Lower lobe of right lung (tissue), 2 donors: ENCODE data around the gene VSIG2. TPM values are rescaled to one million over a fixed set of nuclear protein-coding genes. Genes with fewer than 3 reads are reported as not detected.

Experiments
- ATAC-seq, 2 donors: fragments of 200-7000 bp; cut with Tn5 transposase; one replicate each; pipeline ENCODE4 v1.9.1; 2020 to 2022; ENCODE audit warnings: mild to moderate bottlenecking in 2 of 2, moderate library complexity in 2 of 2
- DNase-seq: peaks from one replicate; pipeline ENCODE4 v3.0.0-alpha.2; 2020
- H3K27ac ChIP-seq: fragments of 200-600 bp; one replicate; pipeline ENCODE4 v1.8.0; 2022
- H3K27me3 ChIP-seq: fragments of 200-600 bp; one replicate; pipeline ENCODE4 v1.8.0; 2022; ENCODE audit warnings: low read depth
- H3K36me3 ChIP-seq: fragments of 200-600 bp; one replicate; pipeline ENCODE4 v1.8.0; 2022; ENCODE audit warnings: mild to moderate bottlenecking
- H3K4me1 ChIP-seq: fragments of 200-600 bp; one replicate; pipeline ENCODE4 v1.8.0; 2022
- H3K4me3 ChIP-seq: fragments of 200-600 bp; one replicate; pipeline ENCODE4 v1.8.0; 2022; ENCODE audit warnings: mild to moderate bottlenecking
- H3K9me3 ChIP-seq: fragments of 200-600 bp; one replicate; pipeline ENCODE4 v1.8.0; 2022
- intact Hi-C: fragments of 100-400 bp; cut with DNase I; formaldehyde crosslinking; loops from one replicate; pipeline ENCODE4 v1.11.0; 2022
- long read RNA-seq: library from polyadenylated mRNA; unstranded; transcript quantifications from one replicate; pipeline ENCODE4 v2.0.0, GENCODE V29; 2021
- total RNA-seq: library from RNA; stranded (reverse); fragmentation: NEBNext Ultra II Directional; extraction: Animal tissue kit (Norgen Biotek cat#: 25700); gene quantifications from one replicate; pipeline ENCODE4 v1.2.1, GENCODE V29; 2021
- TF ChIP-seq, protein P1 (sequence below): fragments of 200-600 bp; IDR thresholded peaks from one replicate; pipeline ENCODE4 v1.8.0; 2022; ENCODE audit warnings: antibody characterized with exemption, mild to moderate bottlenecking
- donor health status: DM: no; HTN: yes; CAD: no; lungs with severe emphysema.

Gene VSIG2, protein sequence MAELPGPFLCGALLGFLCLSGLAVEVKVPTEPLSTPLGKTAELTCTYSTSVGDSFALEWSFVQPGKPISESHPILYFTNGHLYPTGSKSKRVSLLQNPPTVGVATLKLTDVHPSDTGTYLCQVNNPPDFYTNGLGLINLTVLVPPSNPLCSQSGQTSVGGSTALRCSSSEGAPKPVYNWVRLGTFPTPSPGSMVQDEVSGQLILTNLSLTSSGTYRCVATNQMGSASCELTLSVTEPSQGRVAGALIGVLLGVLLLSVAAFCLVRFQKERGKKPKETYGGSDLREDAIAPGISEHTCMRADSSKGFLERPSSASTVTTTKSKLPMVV
- total RNA-seq, result 30.5 TPM
- long read RNA-seq, transcript VSIG2-201 (7 exons, 1,148 nt), result major isoform, 14 of 39 reads
- long read RNA-seq, partial matches to known transcripts, result 10 of 39 reads
- long read RNA-seq, other reads (novel, unspliced or antisense), result 13 of 39 reads

DNA sequence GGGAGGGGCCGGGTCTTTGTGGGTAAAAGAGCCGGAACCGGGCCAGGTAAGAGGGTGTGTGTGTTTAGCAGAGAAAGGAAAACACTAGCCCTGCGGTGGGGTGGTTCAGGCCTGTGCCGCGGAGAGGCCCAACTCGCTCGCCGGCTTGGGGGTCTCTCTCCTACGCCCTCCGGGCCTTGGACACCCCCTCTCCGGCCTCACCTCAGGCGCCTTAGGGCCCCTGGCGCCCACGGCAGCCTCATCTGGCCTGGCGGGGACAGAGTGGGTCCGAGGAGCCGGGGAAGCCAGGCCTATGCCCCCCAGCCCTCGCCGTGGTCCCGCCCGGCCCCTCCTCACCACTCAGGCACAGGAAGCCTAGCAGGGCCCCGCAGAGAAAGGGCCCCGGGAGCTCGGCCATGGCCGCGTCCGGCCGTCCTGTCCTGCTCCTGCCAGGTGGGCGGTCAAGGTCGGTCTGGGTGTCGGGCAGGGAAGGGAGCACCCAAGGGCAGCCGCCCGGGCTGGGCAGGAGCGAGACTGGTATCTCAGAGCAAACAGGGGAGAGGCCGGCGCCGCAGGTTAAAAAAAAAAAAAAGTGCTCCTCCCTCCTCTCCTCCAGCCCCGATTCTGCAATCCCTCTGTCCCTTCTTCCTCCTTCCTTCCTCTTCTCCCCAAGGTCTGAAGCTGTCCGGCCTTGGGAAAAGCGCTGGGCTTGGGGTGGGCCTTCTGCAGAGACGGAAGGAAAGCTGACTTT lies at the start of gene VSIG2:
TSS of gene VSIG2 (minus strand) at position 515 of the 730 bp plus-strand sequence. CDS start at position 397, 118 bp downstream.
- H3K27ac ChIP-seq, result peak within 1 kb of the TSS; percentile 84
- peak within 1 kb of the TSS; percentile 49 for H3K4me3 ChIP-seq
- no peaks in the 10 kb centered on the region for H3K27me3 ChIP-seq
- peaks cover 36% of the 10 kb centered on the region for H3K36me3 ChIP-seq
- TF ChIP-seq, protein P1, sequence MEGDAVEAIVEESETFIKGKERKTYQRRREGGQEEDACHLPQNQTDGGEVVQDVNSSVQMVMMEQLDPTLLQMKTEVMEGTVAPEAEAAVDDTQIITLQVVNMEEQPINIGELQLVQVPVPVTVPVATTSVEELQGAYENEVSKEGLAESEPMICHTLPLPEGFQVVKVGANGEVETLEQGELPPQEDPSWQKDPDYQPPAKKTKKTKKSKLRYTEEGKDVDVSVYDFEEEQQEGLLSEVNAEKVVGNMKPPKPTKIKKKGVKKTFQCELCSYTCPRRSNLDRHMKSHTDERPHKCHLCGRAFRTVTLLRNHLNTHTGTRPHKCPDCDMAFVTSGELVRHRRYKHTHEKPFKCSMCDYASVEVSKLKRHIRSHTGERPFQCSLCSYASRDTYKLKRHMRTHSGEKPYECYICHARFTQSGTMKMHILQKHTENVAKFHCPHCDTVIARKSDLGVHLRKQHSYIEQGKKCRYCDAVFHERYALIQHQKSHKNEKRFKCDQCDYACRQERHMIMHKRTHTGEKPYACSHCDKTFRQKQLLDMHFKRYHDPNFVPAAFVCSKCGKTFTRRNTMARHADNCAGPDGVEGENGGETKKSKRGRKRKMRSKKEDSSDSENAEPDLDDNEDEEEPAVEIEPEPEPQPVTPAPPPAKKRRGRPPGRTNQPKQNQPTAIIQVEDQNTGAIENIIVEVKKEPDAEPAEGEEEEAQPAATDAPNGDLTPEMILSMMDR, result no peak
- intact Hi-C loops, result no loop called here
- peaks cover 73% of the 10 kb centered on the region for H3K4me1 ChIP-seq
- DNase-seq (no peak), ATAC-seq (peak; percentile 44 to 67)
- no peaks in the 10 kb centered on the region for H3K9me3 ChIP-seq

DNA sequence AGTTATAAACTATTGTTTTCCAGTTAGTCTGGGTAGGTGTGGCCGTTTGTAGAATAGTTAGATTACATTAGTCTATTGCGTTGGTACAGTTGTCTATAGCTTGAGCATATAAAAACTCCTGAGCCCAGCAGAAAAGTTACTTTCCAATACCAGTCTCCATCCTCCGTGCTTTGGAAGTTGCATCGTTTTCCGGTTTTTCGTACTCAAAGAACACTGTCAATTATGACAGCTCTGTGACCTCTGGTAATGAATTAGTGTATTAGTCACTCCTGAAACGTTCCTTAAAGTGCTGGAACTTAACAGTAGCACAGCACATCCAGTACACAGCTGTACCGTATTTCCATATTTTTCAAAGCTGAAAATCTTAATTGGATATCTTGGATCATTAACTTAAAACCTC lies 49.0 kb upstream of the VSIG2 start:
- TF ChIP-seq, protein P1, result no peak
- ATAC-seq (peak in 1 of 2 donors; percentile 25), DNase-seq (no peak)
- Histone ChIP-seq H3K36me3 (peaks cover 8% of the 10 kb centered on the region), H3K27ac (peak overlapping the region; percentile 100), H3K4me3 (peak overlapping the region; percentile 84), H3K9me3 (no peaks in the 10 kb centered on the region), H3K4me1 (peaks cover 36% of the 10 kb centered on the region), H3K27me3 (no peaks in the 10 kb centered on the region)
- intact Hi-C loops, result no loop called here

DNA sequence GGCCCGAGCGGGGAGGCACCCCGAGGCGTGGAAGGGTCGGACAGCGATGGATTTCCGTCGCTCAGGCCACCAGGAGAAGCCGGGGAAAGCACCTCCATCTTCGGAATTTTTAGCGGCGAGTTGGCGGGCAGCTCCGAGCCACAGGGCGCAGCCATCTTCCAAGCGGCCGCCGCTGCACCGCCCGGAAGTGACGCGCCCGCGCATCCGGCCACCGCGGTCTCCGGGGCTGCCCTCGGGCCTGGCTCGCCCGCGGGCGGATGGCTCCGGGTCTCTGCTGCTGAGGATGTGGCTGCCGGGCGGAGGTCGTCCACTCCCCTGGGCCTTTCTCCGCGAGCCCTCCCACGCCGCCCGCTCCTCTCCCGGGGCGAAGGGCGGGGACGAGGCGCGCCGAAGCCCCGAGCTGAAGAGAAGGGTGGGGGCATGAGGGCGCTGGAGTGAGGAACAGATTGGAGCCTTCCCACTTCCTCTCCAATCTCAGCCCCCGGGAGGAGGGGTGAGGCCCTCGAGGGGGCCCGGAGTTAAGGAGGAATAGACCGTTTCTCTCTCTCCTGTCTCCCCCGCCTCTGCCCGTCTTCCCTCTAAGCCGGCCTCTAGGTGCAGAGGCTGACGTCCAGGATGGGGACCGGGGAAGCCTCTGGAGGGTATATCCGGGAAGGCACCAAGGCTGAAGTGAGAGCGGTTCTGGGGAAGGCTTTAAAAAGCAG lies 48.3 kb upstream of the VSIG2 start, which contains the start of gene MSANTD2:
TSS of gene MSANTD2 (minus strand) at position 181 of the 704 bp plus-strand sequence. CDS start at position 155, 26 bp downstream.
- Histone ChIP-seq H3K27ac (peak within 1 kb of the TSS; percentile 100), H3K27me3 (no peaks in the 10 kb centered on the region), H3K36me3 (peaks cover 2% of the 10 kb centered on the region), H3K4me1 (peaks cover 36% of the 10 kb centered on the region), H3K9me3 (no peaks in the 10 kb centered on the region), H3K4me3 (peak within 1 kb of the TSS; percentile 84)
- DNase-seq, result peak; percentile 89
- TF ChIP-seq, protein P1, result no peak
- intact Hi-C loops, result no loop called here
- peak; percentile 97 to 99 for ATAC-seq

DNA sequence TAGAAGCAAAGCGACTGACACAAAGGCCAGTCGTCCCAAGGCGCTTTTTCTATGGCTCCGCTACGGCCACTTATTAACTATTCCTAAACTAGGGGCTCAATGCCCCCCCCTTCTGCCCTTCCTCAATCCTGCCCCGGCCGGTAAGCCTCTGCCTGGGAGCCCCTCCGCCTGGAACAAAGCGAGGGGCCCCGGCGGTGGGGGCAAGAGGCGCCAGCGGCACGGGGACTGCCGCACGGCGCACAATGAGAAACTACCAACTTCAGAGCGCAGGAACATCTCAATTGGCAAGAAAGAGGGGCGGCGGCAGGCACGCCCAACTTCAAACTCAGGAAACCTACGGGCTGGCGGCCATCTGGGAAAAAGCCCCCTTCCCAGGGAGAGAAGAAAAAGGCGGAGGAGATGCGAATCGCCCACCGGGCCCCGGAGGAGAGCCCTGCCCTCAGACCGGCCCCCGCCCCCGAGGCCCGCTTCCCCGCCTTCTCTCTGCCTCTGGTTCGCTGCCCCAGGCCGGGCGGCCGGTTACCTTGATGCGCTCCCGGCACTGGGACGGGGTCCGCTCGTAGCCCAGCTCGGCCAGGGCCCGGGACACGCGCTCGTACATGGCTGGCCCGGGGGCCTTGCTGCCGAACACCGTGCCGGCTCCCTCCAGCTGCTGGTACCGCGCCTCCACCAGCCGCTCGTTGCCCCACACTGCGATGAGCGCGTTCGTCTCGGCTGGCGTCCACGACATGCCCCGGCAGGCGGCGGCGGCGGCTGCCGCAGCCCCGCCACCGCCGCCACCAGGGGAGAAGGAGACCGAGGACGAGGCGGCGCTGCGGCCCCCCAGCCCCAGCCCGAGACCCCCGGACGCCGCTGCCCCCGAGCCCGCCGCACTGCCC lies 47.5 kb upstream of the VSIG2 start:
- ATAC-seq (peak; percentile 58 to 60), DNase-seq (peak; percentile 63)
- Histone ChIP-seq H3K27me3 (no peaks in the 10 kb centered on the region), H3K27ac (peak overlapping the region; percentile 100), H3K4me1 (peaks cover 36% of the 10 kb centered on the region), H3K36me3 (no peaks in the 10 kb centered on the region), H3K9me3 (no peaks in the 10 kb centered on the region), H3K4me3 (peak overlapping the region; percentile 84)
- TF ChIP-seq, protein P1, result no peak
- intact Hi-C loops, result no loop called here
